GM21528 (cell line): Measurements from ENCODE around the gene RPRD1B.
A peak's percentile ranks its signal among the peaks of the same experiment; 100 is the strongest.

Experiments used
- ATAC-seq: cut with Tn5 transposase; IDR thresholded peaks from one replicate; pipeline ENCODE4 v1.9.1; 2021; ENCODE audit warnings: mild to moderate bottlenecking, moderate library complexity; ENCODE audit not compliant: unreplicated experiment, low FRiP score

Gene RPRD1B, protein sequence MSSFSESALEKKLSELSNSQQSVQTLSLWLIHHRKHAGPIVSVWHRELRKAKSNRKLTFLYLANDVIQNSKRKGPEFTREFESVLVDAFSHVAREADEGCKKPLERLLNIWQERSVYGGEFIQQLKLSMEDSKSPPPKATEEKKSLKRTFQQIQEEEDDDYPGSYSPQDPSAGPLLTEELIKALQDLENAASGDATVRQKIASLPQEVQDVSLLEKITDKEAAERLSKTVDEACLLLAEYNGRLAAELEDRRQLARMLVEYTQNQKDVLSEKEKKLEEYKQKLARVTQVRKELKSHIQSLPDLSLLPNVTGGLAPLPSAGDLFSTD

DNA sequence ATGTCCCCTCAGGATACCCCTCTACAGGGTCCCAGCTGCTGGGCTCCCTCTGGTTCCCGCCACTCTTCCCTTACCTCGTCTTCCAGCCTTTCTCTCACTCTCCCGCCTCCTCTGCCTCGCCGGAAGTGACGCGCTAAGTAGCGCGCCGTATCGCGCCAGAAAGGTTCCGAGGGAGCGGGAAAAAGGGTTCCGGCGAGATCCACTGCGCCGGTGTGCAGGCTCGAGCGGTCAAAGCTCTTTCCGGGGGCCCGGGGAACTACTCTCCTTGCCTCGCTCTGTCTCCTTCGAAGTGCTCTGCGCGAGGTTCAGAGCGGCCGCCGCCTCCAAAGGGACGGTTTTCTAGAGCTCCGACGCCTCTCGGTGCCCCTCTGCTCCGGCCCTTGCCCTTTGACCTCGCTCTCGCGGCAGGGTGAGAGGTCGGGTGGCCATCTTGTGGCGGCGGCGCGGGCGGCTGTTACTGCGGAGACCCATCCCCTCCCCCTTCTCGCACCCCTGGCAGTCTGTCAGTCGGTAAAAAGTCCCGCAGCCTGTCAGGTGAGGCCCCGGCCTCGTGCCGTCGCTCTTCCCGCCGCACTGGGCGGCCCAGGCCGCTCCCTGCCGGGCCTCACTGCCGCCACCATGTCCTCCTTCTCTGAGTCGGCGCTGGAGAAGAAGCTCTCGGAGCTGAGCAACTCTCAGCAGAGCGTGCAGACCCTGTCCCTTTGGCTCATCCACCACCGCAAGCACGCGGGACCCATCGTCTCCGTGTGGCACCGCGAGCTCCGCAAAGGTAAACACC is at the start of gene RPRD1B, which contains the start of gene TTI1:
Gene RPRD1B (plus strand): TSS at position 417 of the 778 bp plus-strand sequence. CDS start 202 bp downstream, at position 619.
Gene TTI1 (minus strand): TSS at position 127 of the 778 bp plus-strand sequence. CDS start 19,640 bp downstream, outside the sequence.
- ATAC-seq: peak; percentile 74

DNA sequence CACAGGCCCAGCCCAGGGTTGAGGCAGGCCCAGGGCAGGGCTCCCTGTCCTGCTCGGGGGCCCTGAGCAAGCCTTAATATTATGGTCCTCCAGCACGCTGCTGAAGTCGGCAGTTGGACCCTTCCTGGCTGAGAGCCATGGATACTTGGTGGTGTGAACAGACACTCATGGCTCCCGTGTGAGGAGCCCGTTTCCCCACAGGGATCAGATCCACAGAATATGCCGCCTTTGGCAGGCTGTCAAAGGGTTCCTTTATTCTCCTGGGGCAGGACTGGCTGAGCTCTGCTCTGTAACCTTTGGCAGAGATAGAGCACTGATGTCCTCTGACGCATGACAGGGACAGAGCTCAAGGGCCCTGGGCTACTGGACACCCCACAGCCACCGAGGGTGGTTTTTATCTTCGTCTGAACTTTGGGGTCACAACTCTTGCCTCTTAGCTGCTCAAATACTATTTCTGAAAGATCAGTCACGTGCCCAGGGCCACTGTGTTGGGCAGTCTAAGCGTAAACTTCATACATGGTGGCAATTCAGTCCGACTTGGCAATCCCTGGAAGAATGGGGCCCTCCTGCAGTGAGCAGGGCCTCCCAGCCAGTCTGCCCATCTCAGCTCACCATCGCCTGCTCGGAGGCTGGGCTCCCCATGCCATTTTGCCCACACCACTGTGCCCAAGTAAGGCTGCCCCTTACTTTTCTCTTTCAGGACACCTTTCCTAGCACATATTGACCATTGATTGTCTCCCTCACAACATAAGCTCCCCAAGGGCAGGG is 49.3 kb upstream of the RPRD1B start:
- ATAC-seq: no peak

DNA sequence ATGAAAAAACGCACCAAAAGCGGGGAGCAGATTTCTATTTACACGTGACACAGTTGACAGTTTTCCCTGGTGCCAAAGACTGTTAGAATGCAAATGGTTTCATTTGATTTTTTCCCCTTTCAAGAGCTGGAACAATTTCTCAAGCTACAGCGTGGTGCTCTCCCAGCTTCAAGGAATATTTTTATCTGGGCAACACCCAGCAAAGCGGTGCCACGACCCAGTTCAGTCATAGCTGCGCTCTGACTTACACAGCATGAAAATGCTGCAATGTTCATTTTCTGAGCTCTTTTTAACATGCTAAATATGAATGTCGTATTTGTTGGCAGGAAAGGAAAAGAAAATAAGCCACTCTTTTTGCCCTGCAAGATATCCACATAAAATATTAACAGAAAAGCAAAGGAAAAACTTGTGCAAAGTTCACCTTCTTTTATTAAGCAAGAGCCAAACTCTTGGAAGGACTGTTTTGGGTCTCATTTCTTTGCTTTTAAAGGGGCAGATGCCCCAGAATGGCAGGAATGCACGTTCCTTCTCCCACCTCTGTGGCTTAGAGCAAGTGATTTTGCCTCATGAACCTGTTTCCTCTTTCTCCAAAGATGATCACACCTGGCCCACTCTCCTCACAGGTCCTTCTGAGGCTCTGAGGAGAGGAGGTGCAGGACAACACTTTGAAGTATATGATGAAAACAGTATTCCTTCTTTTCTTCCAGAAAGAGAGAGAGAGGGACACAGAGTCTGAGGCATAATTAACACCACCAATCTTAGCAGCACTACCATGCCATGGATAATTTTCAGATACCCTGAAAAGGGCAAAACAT is 47.3 kb upstream of the RPRD1B start:
- ATAC-seq: no peak

DNA sequence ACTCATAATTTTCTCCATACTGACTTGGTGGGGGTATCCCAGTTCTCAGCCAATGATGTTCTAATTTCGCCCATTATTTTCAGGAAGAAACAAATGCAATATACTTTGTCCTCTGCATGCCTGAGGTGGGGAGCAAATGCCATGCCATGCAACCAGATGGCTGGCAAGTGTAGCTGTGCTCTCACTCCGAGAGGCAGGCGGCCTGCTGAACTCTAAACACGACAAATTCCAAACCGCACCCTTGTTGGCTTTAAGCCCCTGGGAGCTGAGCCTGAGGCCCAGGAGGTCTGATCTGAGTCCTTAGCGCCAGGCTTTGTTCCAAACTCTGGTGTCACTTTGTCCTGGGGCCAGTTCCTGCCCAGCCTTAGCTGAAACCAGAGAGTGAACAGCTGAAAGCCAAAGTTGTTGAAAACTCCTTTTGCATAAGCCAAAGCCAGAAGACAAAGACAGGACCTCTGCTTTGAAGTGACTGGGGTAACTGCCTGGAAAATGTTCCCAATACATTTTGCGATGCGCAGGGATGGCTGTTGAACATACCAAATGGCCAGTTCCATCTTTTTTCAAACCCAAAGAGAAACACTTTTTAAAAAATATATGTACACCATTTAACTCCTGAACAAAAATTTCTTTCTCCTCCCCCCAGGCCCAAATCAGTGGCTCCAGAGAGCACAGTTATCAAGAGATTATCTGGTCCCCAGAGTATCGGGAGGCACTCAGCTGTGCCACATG is 46.5 kb upstream of the RPRD1B start:
- no peak for ATAC-seq

DNA sequence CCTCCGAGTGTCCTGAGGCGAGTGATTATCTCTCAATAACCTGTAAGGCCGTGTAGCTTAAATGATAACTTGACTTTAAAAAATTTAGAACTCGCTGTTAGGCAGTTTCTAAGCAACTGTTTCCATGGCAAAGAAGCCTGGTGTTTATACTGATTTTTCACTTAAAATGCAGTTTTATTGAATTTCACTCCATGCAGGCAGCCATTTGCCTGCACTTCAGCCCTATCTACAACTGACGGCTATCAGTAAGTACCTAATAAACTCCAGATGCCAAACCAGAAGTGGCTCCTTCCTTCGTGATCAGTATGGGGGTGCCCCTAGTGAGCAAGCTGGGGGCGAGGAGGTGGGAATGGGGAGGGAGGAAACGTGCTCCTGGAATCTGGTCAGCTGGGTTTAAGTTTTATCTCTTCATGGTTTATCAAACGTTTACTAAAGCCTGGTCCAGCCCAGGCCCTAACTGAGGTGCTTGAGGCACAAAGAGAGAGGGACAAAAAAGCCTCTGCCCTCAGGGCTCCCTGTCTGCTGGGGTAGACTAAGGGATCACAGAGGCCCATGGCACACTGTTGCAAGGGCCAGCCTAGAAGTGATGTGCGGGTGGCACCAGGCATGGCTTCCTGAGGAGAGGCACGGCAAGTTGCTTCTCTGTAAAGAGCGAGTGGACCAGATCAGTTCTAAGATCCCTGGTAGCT is 45.8 kb upstream of the RPRD1B start:
- no peak for ATAC-seq

DNA sequence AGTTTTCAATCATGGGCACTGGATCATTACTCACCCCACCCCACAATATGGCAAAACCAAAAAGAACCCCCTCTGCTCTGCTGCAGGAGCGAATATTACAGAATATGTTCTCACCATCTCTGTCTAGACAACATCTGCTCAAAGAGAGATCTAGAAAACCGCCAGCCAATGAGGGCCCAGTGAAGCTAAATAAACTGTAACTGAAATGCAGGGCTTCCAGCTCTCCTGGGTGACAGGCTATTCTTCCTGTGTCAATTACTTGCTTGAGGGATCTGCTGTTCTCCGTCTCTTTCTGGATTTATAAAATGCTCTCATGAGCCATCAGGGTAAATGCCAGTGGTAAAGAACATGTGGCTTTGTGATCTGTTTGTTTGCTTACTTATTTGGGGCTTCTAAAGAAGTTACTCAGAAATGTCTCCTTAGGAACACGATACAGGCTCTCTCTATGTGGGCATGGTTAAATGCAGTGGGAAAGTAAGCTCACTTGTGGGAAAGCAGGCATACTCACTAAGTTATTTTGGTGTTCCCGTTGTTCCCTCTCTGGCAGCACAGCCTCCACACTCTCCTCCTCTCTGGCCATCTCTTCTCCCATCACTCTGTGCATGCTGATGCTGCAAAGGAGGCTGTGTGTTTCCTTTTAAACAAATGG is 45.1 kb upstream of the RPRD1B start:
- no peak for ATAC-seq

DNA sequence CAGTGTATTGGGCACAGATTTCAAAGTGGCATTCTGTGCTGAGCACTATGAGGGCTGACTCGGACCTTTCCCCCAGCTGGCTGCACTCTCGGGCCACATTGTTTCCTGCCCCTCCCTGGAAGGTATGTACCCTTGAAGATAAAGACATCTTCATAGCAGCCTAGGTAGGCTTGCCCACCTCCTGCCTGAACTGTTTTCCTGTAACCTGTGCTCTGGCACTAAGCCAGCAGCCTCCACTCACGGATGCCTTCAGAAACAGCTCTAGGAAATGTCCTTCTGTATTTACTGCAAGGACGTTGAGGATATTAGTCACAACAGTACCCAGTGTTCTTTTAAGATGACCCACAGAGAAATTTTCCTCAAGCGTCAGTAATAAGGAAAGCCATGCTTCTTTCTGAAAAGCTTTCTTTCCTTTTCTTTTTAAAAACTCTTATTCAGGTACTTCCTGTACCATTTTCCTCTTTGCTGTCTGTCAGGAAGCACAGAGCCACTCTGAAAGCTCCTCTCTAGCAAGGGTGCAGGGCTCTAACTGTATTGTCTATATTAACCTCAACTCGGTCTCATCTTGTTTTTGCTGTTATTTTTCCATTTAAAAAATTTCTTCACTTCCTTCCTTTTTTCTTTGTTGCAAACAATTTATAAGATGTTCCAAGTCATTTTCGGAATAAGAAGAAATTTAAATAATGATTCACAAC is 43.8 kb upstream of the RPRD1B start:
- ATAC-seq: no peak

DNA sequence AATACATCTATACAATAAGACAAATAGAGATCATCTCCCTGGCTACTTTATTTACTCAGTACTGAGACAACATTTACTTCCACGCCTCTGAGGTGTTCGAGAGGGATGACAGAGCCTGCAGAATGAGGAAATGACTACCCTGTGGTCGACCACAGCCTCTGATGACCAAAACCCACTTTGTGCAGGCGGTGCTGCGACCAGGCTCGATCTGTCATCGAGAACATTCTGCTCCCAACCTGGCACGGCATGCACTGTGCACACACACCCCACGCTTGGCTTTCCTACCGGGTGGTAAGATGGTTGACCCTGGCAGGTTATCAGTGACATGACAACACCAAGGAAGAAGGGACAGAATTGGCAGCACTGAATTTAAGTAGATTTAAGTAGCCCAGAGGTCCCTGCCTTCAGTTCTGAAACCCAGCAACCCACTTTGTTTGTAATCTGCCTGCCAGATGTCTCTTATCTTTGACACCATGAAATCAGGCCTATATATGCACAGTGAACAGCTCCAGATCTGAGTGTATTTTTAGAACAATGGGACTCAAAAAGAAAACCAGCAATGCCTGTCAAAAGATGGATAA is 42.9 kb upstream of the RPRD1B start:
- ATAC-seq: peak; percentile 87

DNA sequence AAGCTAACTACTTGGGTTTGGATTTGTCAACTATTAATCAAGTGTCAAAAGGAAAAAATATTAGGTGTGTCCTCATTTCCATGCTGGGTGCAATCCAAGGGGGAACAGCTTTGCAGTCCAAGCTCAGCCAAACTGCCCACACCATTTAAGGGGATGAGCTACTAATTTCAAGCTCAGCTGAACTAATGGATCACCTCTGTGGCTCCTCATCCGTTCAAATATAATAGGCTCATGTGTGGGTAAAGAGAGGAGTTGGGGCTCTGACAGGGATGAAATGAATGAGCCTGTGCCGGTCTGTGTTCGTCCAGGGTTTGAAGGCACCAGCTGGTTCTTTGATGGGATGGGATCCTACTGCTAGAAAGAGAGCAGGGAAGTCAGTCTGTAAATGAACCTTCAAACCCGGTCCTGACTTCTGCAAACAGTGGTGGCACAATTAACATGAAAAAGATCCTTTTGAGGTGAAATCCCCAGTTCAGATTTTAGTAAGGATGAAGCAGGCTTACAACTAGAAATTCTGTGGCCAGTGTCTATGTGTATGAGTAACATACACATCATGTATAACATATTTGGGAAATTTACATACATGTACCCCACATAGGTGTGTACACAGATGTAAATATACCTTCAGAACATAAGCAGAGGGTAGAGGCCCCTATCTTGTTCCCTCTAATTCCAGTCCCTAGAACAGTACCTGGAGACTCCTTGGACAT is 42.2 kb upstream of the RPRD1B start:
- ATAC-seq: no peak

DNA sequence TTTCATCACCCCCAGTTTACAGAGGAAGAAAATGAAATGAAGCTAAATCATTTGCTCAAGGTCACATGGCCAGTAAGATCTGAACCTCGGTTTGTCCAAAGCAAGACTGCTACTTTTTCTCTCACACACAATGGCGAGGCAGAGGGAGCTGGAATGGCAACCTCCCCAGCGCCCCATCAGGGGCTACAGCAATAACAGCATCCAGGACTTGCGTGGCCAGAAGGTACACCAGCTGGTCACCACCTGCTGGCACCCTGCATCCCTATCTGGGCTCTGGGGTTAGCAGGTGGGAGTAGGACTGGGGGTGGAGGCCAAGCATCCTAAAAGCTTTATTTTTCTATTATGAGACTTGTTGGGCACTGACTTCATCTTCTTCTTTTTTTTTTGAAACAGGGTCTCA is 41.6 kb upstream of the RPRD1B start:
- no peak for ATAC-seq

DNA sequence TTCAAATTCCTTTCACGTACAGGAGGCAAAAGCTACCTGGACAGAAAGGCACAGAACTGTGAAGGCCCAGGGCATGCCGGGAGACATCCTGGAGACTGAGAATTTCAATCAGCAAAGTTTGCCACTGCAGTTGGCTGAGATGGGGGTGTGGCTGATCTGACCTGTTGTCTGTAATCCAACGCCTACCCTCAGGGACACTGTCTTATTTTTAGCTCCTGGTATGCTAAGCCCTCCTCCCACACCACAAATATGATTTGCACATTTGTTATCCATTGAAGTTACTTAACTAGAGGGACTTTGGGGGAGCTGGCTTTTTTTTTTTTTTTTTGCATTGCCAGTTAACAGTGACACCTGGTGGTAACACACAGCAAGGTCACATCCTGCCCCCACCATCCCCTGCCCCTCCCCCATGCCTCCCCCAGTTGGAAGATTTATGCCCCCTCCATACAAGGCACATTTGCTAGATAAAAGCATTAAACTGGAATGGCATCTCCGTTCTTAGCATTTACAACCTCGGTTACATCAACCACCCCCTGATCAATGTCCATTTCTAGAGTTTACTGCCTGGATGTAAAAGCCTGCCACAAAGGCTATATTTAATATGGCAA is 40.6 kb upstream of the RPRD1B start:
- no peak for ATAC-seq

DNA sequence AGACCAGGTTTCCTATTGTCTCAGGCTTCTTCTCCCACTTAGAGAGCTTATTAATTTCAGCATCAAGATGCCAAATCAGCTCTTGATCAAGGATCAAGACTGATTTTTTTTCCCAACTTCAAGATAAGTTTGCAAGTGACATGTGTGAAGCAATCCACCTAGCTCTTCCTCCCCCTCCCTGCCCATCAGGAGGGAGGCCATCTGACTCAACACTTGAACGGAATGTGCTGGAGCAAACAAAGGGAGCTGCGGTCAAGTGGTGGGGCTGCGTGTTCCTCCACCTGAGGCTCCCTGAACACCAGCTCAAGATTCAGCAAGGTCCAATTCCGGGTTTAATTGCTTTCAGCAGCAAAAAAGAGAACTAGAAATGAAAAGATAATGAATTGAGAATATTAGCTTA is 39.0 kb upstream of the RPRD1B start:
- ATAC-seq: no peak

DNA sequence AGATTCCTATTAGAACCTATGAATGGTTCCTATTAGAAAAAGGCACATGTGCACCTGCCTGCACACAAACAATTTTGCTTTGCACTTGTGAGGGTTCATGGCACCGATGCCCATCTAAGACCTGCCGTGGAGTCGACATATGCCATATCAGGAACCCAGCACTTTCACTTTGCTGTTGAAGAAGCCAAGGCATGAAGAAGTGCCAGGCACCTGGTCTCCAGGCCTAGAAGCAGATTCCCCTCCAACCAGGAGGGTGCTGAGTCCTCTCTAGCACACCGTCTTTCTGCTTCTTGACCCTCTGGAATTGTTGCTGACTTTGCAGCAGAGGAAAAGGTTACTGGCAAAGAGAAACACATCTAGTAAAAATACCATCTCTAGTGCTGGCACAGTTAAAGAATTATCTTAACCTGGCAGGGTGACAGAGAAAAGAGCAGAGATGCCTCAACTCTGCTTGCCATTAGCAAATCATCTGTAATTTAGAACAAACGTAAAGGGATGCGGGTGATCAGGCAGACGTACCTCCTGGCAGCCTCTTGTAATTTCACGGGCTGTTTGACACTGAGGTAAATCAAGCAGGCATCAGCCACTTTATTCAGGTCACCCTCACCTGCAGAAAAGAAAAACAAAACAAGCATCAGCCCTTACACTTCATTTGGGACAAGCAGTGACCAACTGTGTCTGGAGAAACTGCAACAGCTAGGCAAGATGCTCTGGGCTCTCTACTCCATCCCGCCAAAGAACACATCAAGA is 37.5 kb upstream of the RPRD1B start:
- no peak for ATAC-seq

DNA sequence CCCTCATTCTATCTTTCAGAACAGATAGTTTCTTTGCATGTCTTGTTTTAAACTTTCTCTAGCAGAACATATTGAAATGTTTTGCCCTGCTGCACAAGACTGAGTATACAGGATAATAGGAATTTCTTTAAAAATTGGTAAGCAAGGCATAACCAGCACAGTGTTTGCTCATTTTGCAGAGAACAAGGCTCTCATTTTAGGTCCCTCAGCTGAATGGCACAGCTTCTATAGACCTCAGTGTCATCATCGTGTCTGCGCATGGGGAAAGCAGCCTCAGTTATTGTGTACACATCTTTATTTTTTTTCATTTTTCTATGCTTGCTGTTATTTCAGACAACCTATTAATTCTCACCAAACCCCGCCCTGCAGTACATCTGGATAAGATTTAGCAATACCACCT is 36.0 kb upstream of the RPRD1B start:
- ATAC-seq: no peak

DNA sequence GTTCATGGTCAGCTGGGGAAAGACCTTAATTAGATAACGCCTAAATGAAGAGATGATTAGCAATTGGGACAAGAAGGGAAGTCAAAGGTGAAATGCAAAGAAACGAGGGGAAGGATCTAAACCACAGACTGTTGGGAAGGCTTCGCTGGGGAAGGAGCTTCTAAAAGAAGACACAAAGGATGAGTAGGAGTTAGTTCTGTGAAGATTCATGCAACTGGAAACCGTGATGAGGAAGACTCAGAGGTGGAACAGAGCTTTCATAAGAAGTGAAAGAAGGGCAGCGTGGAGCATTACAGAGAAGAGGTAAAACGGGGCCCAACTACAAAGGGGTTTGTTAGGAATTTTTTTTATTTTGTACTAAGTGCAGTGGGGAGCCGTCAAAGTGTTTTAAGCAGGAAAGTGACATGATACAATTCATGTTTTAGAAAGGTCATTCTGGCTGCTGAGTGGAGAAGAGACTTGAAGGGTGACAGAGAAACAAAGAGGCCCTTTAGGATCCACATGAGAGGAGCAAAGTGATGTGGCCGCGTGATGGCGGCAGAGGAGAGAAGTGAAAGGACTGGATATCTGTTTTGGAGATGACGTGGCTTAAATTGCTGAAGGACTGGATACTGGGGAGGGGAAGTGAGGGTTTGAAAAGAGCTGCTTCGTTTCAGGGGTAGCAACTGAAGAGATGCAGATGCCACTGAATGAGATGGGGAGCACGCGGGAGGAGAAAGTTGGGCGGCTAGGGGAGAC is 33.9 kb upstream of the RPRD1B start:
- ATAC-seq: no peak
